Natural killer cell (primary cell): Measurements from ENCODE around the gene NCCRP1. TPM values are rescaled to one million over a fixed set of nuclear protein-coding genes. Genes with fewer than 3 reads are reported as not detected.

Experiments
- ATAC-seq, 3 donors: fragments of 150-1000 bp in 2 of 3; fragments of 200-7000 bp in 1 of 3; cut with Tn5 transposase; 1 replicate in 1 of 3; 2 replicates in 2 of 3; pipeline ENCODE4 v1.10.0; 2021; ENCODE audit warnings: mild to moderate bottlenecking in 2 of 3, moderate library complexity in 2 of 3
- DNase-seq, 2 donors: peaks; one replicate each; pipeline versions ENCODE4 v3.0.0 to v3.0.0-alpha.2; 2013 to 2021; ENCODE audit warnings: mixed read lengths in 1 of 2
- H3K27ac ChIP-seq: one replicate; pipeline ENCODE4 v1.5.1; 2013; ENCODE audit warnings: mild to moderate bottlenecking, low read length
- H3K27me3 ChIP-seq: one replicate; pipeline ENCODE4 v1.6.1; 2013; ENCODE audit warnings: low read length; ENCODE audit not compliant: control insufficient read depth, insufficient read depth
- H3K36me3 ChIP-seq: one replicate; pipeline ENCODE4 v1.6.1; 2013; ENCODE audit warnings: low read length; ENCODE audit not compliant: control insufficient read depth, insufficient read depth
- H3K4me1 ChIP-seq: one replicate; pipeline ENCODE4 v1.6.1; 2013; ENCODE audit warnings: low read length; ENCODE audit not compliant: control insufficient read depth, insufficient read depth
- H3K4me3 ChIP-seq: one replicate; pipeline ENCODE4 v1.5.1; 2013; ENCODE audit warnings: low read length
- H3K9me3 ChIP-seq: one replicate; pipeline ENCODE4 v1.6.1; 2013; ENCODE audit warnings: low read length; ENCODE audit not compliant: control insufficient read depth, insufficient read depth
- H3K27ac Mint-ChIP-seq, 2 donors: one replicate each; pipeline ENCODE4 v1.8.0; 2022; ENCODE audit warnings: mild to moderate bottlenecking in 2 of 2, mixed read lengths in 2 of 2, moderate library complexity in 1 of 2
- H3K27me3 Mint-ChIP-seq, 2 donors: one replicate each; pipeline ENCODE4 v1.8.0; 2022; ENCODE audit warnings: low read depth in 2 of 2, mixed read lengths in 2 of 2
- H3K36me3 Mint-ChIP-seq: one replicate; pipeline ENCODE4 v1.8.0; 2022; ENCODE audit warnings: mixed read lengths
- H3K4me1 Mint-ChIP-seq, 2 donors: one replicate each; pipeline ENCODE4 v1.8.0; 2022; ENCODE audit warnings: mixed read lengths in 2 of 2
- H3K4me3 Mint-ChIP-seq: one replicate; pipeline ENCODE4 v1.8.0; 2022; ENCODE audit warnings: mild to moderate bottlenecking, moderate library complexity, mixed read lengths
- H3K9me3 Mint-ChIP-seq, 2 donors: one replicate each; pipeline ENCODE4 v1.8.0; 2022; ENCODE audit warnings: mixed read lengths in 2 of 2
- CTCF ChIP-seq: fragments of 200-600 bp; IDR thresholded peaks from one replicate; pipeline ENCODE4 v1.8.0; 2022; ENCODE audit warnings: antibody characterized with exemption
- WGBS: methylation state at CpG from one replicate; pipeline ENCODE4 v1.1.7; 2013; ENCODE audit warnings: missing lambda C conversion rate; ENCODE audit not compliant: insufficient coverage; 5-methylcytosine and 5-hydroxymethylcytosine counted together
- intact Hi-C: fragments of 100-400 bp; cut with micrococcal nuclease; formaldehyde crosslinking; loops from one replicate; pipeline ENCODE4 v1.14.2; 2022
- total RNA-seq, 4 donors: library from RNA; stranded (reverse); fragments of 120-200 nt in 1 of 4; gene quantifications; one replicate each; pipeline versions ENCODE4 v1.2.3 to v1.2.4, GENCODE V29; 2013 to 2022

NCCRP1 gene
- total RNA-seq, 3 donors from 2014 or later (not counting 1 experiment from before 2014, with no cell fraction given): not detected

GRCh38 chr19:39162441-39163043, 34.2 kb upstream of the NCCRP1 start:
- WGBS: 72% methylated on average over 15 of the region's 15 CpGs
- Histone ChIP-seq H3K27ac (no peak overlapping the region), H3K4me1 (peaks cover 19% of the 10 kb centered on the region), H3K9me3 (no peaks in the 10 kb centered on the region), H3K36me3 (no peaks in the 10 kb centered on the region), H3K27me3 (no peaks in the 10 kb centered on the region), H3K4me3 (no peak overlapping the region)
- H3K4me3 Mint-ChIP-seq: peak overlapping the region; percentile 37
- H3K27ac Mint-ChIP-seq: peak overlapping the region in 1 of 2 donors; percentile 83
- TF ChIP-seq CTCF: no peak
- no peaks in the 10 kb centered on the region for H3K36me3 Mint-ChIP-seq
- no peak for ATAC-seq
- no peak for DNase-seq
- no peaks in the 10 kb centered on the region for H3K9me3 Mint-ChIP-seq
- intact Hi-C loops: no loop called here
- H3K27me3 Mint-ChIP-seq: no peaks in the 10 kb centered on the region
- H3K4me1 Mint-ChIP-seq: peaks cover 28 to 53% of the 10 kb centered on the region in 2 donors

GRCh38 chr19:39163621-39164020, 33.1 kb upstream of the NCCRP1 start:
- no peak overlapping the region for H3K27ac Mint-ChIP-seq
- TF ChIP-seq CTCF: no peak
- Histone ChIP-seq H3K36me3 (no peaks in the 10 kb centered on the region), H3K27me3 (no peaks in the 10 kb centered on the region), H3K4me1 (peaks cover 19% of the 10 kb centered on the region), H3K4me3 (no peak overlapping the region), H3K9me3 (no peaks in the 10 kb centered on the region), H3K27ac (no peak overlapping the region)
- H3K27me3 Mint-ChIP-seq: no peaks in the 10 kb centered on the region
- WGBS: 95% methylated on average over 9 of the region's 9 CpGs
- H3K9me3 Mint-ChIP-seq: no peaks in the 10 kb centered on the region
- no peak for ATAC-seq
- intact Hi-C loops: no loop called here
- H3K4me1 Mint-ChIP-seq: peaks cover 20 to 45% of the 10 kb centered on the region in 2 donors
- no peak for DNase-seq
- H3K4me3 Mint-ChIP-seq: no peak overlapping the region
- no peaks in the 10 kb centered on the region for H3K36me3 Mint-ChIP-seq

- Histone ChIP-seq H3K27ac (no peak overlapping the region), H3K4me1 (peaks cover 19% of the 10 kb centered on the region), H3K9me3 (no peaks in the 10 kb centered on the region), H3K36me3 (no peaks in the 10 kb centered on the region), H3K27me3 (no peaks in the 10 kb centered on the region), H3K4me3 (no peak overlapping the region)
- intact Hi-C loops: no loop called here
- Mint-ChIP-seq H3K4me1 (peaks cover 20 to 43% of the 10 kb centered on the region in 2 donors), H3K27ac (no peak overlapping the region), H3K27me3 (no peaks in the 10 kb centered on the region), H3K36me3 (no peaks in the 10 kb centered on the region), H3K4me3 (no peak overlapping the region), H3K9me3 (no peaks in the 10 kb centered on the region)
- no peak for DNase-seq
- WGBS: 96% methylated on average over 5 of the region's 6 CpGs
- no peak for TF ChIP-seq CTCF
- no peak for ATAC-seq
These were observed 32.5 kb upstream of the NCCRP1 start for GRCh38 chr19:39164289-39164688.

GRCh38 chr19:39165857-39166256, 30.9 kb upstream of the NCCRP1 start:
- intact Hi-C loops: no loop called here
- Histone ChIP-seq H3K27ac (no peak overlapping the region), H3K36me3 (peaks cover 5% of the 10 kb centered on the region), H3K4me3 (no peak overlapping the region), H3K27me3 (no peaks in the 10 kb centered on the region), H3K4me1 (peaks cover 13% of the 10 kb centered on the region), H3K9me3 (no peaks in the 10 kb centered on the region)
- H3K9me3 Mint-ChIP-seq: no peaks in the 10 kb centered on the region
- 92% methylated on average over 7 of the region's 7 CpGs for WGBS
- peaks cover 9 to 28% of the 10 kb centered on the region in 2 donors for H3K4me1 Mint-ChIP-seq
- H3K27ac Mint-ChIP-seq: no peak overlapping the region
- H3K27me3 Mint-ChIP-seq: no peaks in the 10 kb centered on the region
- no peak overlapping the region for H3K4me3 Mint-ChIP-seq
- ATAC-seq (no peak), DNase-seq (no peak)
- TF ChIP-seq CTCF: no peak
- no peaks in the 10 kb centered on the region for H3K36me3 Mint-ChIP-seq
